NT2/D1 (cell line): ENCODE data around the gene RPS6KA4.

Experiments
- SUZ12 ChIP-seq: IDR thresholded peaks from 2 replicates; pipeline ENCODE4 v1.6.1; 2011; ENCODE audit not compliant: insufficient read length, insufficient read depth; ENCODE audit errors: extremely low read depth
- YY1 ChIP-seq: IDR thresholded peaks from 2 replicates; pipeline ENCODE4 v1.6.1; 2011; ENCODE audit not compliant: insufficient read length, insufficient read depth
- ZNF274 ChIP-seq: IDR thresholded peaks from 2 replicates; pipeline ENCODE4 v1.6.1; 2011; ENCODE audit warnings: mild to moderate bottlenecking, low read depth, low read length

DNA sequence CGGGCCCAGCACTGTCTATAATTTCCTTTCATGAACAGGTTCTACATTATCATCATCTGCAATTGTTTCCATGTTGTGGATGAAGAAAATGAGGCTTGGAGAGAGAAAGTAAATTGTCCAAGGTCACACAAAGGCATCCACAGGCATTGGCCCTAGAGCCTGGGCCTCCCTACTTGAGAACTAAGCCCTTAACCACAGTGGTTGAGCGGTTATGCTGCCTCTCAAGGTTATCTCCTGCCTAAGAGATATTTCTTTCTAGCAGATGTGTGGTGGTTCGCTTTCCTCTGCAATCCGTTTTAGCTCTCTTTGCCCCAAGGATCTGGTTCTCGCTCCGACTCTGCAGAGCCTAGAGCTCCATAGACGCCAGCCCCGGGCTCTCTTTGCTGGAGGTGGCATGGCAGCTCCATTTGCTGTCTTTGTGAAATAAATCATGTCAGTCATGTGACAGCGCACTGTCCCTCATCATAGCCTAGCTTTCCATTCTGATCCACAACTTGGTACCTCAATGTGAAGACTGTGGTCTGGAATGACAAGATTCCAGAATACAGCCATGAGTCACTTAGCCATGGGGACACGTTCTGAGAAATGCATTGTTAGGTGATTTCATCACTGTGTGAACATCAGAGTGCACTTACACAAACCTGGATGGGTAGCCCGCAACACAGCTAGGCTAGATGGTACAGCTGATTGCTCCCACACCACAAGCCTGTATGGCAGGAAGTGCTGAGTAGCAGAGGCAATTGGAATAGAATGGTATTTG, 27.2 kb downstream of the RPS6KA4 start:
- no peak for TF ChIP-seq ZNF274
- no peak for TF ChIP-seq YY1
- TF ChIP-seq SUZ12, result no peak
